HG02623 (cell line): ENCODE measurements around the gene ANKS1B.

Experiments
- ATAC-seq: cut with Tn5 transposase; IDR thresholded peaks from one replicate; pipeline ENCODE4 v1.9.1; 2021; ENCODE audit warnings: moderate library complexity; ENCODE audit not compliant: unreplicated experiment

ANKS1B gene

DNA sequence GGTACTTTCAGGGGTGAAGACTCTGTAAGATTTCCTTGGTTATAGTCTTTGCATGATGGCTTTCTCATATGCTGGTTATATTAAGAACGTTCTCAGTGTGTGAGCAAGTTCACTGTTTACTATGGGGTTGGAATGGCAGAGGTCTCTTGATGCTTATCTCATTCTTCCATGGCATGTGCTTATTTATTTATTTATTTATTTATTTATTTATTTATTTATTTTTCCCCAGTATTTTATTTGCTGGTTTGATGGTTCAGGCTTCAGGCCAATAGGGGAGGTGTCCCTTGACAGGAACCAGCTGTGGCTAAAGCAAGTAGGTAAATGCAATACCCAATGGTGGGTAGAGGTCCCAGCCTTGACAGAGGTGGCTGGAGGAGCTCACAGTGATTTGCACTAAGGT, 498.5 kb downstream of the ANKS1B start:
- no peak for ATAC-seq

- ATAC-seq: no peak
Measured at GRCh38 chr12:99479149-99479548, 505.6 kb downstream of the ANKS1B start.

GRCh38 chr12:99476956-99477355, 507.8 kb downstream of the ANKS1B start:
- ATAC-seq: no peak

DNA sequence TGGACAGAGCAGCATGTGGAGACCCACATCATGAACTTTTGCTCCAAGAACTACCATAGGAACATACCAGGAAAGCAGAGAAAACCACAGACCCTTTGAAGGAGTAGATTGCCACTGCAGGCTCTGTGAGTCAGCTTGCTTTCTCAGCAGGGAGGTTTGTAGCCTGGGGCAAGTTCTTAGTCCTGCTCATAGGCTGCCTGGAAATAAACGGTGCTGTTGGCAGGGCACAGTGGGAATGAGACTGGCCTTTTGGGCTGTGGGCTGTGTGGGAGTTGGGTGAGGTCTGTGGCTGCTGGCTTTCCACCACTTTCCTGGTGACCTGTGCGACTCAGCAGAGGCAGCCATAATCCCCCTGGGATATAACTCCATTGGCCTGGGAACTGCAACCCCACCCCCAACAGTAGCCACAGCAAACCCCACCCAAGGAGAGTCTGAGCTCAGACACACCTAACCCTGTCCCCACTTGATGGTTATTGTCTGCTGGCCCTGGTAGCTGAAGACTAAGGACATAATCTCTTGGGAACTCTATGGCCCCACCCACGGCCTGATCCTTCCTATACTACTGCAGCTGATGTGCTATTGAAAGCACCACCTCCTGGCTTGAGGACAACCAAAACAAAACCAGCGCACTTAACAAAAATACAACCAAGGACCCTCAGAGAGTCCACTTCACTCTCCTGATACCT, 529.2 kb downstream of the ANKS1B start:
- ATAC-seq: no peak

GRCh38 chr12:99454539-99455172, 530.1 kb downstream of the ANKS1B start:
- no peak for ATAC-seq

- no peak for ATAC-seq
Measured at GRCh38 chr12:99453836-99454538, 530.7 kb downstream of the ANKS1B start.

DNA sequence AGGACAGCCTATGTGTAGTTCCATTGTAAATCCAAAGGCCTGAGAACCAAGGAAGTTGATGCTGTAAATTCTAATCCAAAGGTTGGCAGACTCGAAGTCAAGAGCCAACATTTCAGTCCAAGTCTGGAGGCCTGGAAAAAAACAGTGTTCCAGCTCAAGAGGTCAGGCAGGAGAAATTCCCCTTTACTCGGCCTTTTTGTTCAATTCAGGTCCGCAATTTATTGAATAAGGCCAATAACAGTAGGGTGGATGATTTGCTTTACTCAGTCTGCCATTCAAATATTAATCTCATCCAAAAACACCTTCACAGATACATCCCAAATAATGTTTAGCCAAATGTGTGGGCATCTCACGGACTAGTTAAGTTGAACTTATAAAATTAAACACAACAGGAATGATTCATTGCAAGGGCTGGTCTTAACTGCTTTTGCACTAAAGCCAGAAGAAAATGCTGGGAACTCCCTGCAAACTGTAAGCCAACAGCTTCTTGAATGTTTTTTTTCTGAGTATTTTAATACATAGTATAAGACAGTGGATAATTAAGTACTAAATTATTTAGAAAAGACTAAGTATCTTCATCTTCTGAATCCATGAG, 534.6 kb downstream of the ANKS1B start:
- ATAC-seq: no peak

GRCh38 chr12:99444859-99445316, 539.8 kb downstream of the ANKS1B start:
- no peak for ATAC-seq

- ATAC-seq: no peak
Measured at GRCh38 chr12:99442758-99443157, 542.0 kb downstream of the ANKS1B start.

- no peak for ATAC-seq
Measured at GRCh38 chr12:99439399-99439798, 545.3 kb downstream of the ANKS1B start.

DNA sequence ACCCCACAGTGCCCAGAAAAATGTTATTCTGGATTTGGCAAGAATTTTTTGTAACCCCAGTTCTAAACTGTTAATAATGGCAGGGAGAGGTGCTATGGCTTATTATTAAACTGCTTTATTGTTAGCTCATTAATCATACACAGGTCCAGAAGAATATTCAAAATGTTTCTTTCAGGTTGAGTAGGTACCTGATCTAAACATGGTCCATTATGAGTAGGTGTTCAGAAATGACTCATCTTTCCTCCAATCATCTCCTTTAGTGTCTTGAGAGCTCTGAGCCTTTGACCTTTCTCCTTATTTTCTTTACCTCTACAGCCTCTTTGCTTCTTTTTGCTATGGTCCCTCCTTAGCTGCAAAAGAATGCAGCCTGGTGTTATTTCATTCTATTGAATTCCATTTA, 548.2 kb downstream of the ANKS1B start:
- ATAC-seq: peak; percentile 98

GRCh38 chr12:99435095-99435791, 549.5 kb downstream of the ANKS1B start:
- ATAC-seq: no peak

- no peak for ATAC-seq
Measured at GRCh38 chr12:99433155-99433554, 551.6 kb downstream of the ANKS1B start.

- no peak for ATAC-seq
Measured at GRCh38 chr12:99431203-99431602, 553.5 kb downstream of the ANKS1B start.

DNA sequence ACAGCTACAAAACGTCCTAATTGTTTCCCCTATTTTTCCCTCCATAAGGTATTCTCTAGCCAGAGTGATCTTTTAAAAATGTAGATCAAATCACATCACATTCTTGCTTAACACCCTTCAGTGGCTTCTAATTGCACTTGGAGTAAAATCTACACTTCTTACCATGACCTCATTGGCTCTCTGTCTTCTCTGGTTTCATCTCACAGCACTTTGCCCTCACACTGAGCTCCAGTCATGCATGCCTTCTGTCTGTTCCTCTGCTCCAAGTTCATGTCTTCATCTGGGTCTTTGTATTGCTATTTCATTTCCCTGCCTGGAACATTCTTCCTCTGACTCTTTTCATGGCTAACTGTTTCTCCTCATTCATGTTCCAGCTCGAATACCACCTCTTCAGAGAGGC, 557.6 kb downstream of the ANKS1B start:
- ATAC-seq: peak; percentile 59

- ATAC-seq: no peak
Measured at GRCh38 chr12:99418379-99418778, 566.4 kb downstream of the ANKS1B start.

DNA sequence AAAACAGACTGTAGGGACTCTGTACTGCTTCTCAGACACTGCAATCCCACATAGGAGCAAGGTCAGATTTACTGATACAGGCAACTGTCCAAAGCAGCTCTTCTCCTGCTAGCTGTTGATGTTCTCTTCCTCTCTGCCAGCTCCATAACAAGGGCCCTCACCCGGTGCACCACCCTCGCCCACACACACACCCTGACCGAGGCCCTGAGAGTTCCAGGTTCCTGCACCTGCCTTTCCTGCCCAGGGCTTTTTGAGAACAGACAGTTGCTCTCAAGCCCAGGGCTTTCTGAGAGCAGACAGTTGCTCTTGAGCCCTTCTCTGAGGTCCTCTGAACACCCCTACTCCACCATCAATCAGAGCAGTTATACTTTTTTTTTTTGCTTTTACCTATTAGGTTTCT, 571.0 kb downstream of the ANKS1B start:
- ATAC-seq: no peak

DNA sequence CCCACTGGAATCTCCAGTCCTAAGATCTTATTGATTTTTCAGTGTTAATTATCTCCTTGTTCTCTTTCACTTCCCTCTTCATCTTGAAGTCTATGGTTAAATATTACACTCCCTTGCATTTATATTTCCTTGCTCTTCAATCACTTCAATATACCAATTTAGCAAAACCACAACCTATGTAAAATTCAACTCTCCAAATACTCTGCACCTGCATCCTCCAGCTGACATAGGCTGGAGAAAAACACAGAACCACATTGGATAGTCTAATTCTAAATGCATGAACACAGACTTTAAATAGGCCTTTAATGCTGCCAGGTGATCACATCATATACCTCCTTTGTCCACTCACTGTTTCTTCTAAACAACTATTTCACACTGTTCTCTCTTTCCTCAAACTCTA, 591.0 kb downstream of the ANKS1B start:
- peak; percentile 55 for ATAC-seq

- ATAC-seq: no peak
Measured at GRCh38 chr12:99392091-99392850, 592.5 kb downstream of the ANKS1B start.

- no peak for ATAC-seq
Measured at GRCh38 chr12:99390707-99391106, 594.0 kb downstream of the ANKS1B start.
